Heart left ventricle (tissue), 13 donors: Measurements from ENCODE around the gene PRDX4.

Source experiments
- POLR2A ChIP-seq, 2 donors: fragments of 450-650 bp; IDR thresholded peaks; one replicate each; pipeline ENCODE4 v1.6.1; 2017; ENCODE audit warnings: antibody characterized with exemption in 2 of 2, mild to moderate bottlenecking in 2 of 2, moderate library complexity in 2 of 2
- TF ChIP-seq, protein P1 (sequence below), 12 donors: fragments of 200-600 bp; sonication (generic) in 4 of 12; IDR thresholded peaks; one replicate each; pipeline versions ENCODE4 v1.5.0 to v1.8.0; 2018 to 2022; ENCODE audit warnings: antibody characterized with exemption in 12 of 12, mild to moderate bottlenecking in 5 of 12
- donor health status: ischemic (EF 13 %, LVEDD 7.1; RV severe dilation, severe dysfunction).
- donor health status: DM: no; HTN: yes; CAD: no.
- donor health status: DM: no; HTN: no; CAD: no.
- donor health status: ischemic (EF 25% LVEDD 6.9; RV normal size, moderate dysfunction).
- donor health status: ischemic (EF 25% LVEDD 5.7; RV mildly dilated, moderate dysfunction).
- donor health status: ischemic (EF 35%, LVEDD 5.7; RV mildly dilated, moderate dysfunction).
- donor health status: nonischemic (EF 11% LVEDD 7.7; RV severe dilation, severe dysfunction).
- donor health status: DM: yes; HTN: yes; CAD: no.
- donor health status: PGD.
- donor health status: ischemic (EF 29% LVEDD 5.4; RV normal size, mild dysfunction).
- donor health status: nonischemic (EF 23%, LVEDD 6.1; RV moderate dilation, normal function).

DNA sequence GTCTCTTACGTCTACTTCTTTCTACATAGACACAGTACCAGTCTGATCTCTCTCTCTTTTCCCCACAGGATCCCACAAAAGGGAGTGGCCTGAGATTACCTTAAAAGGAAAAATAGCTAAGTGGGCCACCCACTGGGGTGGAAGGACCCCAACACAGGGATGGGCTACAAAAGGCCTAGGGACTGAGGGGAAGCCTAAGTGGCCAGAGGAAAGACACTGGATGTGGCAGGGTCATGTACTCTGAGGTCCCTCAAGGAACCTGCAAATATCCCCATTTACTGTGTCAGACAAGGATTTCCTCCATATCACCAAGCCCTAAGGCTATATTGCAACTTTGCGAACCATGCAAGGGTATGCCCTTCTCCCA lies 6.5 kb upstream of the PRDX4 start:
- TF ChIP-seq, protein P1, sequence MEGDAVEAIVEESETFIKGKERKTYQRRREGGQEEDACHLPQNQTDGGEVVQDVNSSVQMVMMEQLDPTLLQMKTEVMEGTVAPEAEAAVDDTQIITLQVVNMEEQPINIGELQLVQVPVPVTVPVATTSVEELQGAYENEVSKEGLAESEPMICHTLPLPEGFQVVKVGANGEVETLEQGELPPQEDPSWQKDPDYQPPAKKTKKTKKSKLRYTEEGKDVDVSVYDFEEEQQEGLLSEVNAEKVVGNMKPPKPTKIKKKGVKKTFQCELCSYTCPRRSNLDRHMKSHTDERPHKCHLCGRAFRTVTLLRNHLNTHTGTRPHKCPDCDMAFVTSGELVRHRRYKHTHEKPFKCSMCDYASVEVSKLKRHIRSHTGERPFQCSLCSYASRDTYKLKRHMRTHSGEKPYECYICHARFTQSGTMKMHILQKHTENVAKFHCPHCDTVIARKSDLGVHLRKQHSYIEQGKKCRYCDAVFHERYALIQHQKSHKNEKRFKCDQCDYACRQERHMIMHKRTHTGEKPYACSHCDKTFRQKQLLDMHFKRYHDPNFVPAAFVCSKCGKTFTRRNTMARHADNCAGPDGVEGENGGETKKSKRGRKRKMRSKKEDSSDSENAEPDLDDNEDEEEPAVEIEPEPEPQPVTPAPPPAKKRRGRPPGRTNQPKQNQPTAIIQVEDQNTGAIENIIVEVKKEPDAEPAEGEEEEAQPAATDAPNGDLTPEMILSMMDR (IDR thresholded peaks at IDR 0.05): no peak
- no peak for TF ChIP-seq POLR2A (IDR thresholded peaks at IDR 0.05)
